Body of pancreas (tissue), 4 donors: Measurements from ENCODE around the gene KIAA0319L.

Source experiments
- POLR2A ChIP-seq, 3 donors: fragments of 450-650 bp; IDR thresholded peaks; one replicate each; pipeline ENCODE4 v1.6.1; 2016; ENCODE audit warnings: antibody characterized with exemption in 3 of 3, mild to moderate bottlenecking in 2 of 3
- TF ChIP-seq, protein P1 (sequence below), 7 experiments: fragments of 450-650 bp in 4 of 7; fragments of 200-600 bp in 3 of 7; sonication (generic) in 3 of 7; IDR thresholded peaks; one replicate each; pipeline ENCODE4 v1.5.1; 2016 to 2019; ENCODE audit warnings: antibody characterized with exemption in 7 of 7

DNA sequence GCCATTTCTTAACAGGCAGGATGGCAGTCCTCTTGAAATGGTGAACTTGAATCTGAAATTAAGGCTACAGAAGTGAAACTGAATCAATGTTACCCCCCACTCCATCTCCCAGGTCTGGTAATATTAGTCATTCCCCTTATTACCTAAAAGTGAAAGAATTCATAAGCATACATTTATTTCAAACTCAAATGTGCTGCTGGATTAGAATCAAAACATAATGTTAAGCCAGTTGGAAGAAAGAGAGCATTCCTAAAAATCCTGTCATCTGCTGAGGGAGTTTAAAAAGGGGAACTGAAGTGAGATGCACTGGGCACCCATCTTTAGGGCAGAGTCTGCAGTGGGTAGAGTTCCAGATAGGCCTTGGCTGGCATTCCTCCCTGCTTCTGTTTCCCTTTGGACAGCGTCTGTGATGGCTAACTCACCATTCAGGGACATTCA is 17.4 kb downstream of the KIAA0319L start:
- TF ChIP-seq, protein P1, sequence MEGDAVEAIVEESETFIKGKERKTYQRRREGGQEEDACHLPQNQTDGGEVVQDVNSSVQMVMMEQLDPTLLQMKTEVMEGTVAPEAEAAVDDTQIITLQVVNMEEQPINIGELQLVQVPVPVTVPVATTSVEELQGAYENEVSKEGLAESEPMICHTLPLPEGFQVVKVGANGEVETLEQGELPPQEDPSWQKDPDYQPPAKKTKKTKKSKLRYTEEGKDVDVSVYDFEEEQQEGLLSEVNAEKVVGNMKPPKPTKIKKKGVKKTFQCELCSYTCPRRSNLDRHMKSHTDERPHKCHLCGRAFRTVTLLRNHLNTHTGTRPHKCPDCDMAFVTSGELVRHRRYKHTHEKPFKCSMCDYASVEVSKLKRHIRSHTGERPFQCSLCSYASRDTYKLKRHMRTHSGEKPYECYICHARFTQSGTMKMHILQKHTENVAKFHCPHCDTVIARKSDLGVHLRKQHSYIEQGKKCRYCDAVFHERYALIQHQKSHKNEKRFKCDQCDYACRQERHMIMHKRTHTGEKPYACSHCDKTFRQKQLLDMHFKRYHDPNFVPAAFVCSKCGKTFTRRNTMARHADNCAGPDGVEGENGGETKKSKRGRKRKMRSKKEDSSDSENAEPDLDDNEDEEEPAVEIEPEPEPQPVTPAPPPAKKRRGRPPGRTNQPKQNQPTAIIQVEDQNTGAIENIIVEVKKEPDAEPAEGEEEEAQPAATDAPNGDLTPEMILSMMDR (IDR thresholded peaks at IDR 0.05) = no peak
- no peak for TF ChIP-seq POLR2A (IDR thresholded peaks at IDR 0.05)
